Lung microvascular endothelial cell (primary cell): ENCODE results near the gene VSIR. TPM values are rescaled to one million over a fixed set of nuclear protein-coding genes. Genes with fewer than 3 reads are reported as not detected.
A peak's percentile ranks its signal among the peaks of the same experiment; 100 is the strongest.

Source experiments
- DNase-seq, 2 donors: peaks; one replicate each; pipeline versions ENCODE4 v3.0.0 to v3.0.0-alpha.2; 2010; ENCODE audit warnings: low read depth in 2 of 2
- total RNA-seq: library from RNA; depleted of rRNA; stranded (reverse); fragments of >200 nt; gene quantifications from 2 replicates; pipeline ENCODE4 v1.2.1, GENCODE V29; 2014

Gene VSIR
- total RNA-seq, 1 donor from 2014 or later = 7.5 TPM

- peak in 1 of 2 donors; percentile 56 for DNase-seq
Measured at GRCh38 chr10:71782917-71783490, 9.7 kb upstream of the VSIR start.

- peak in 1 of 2 donors; percentile 47 for DNase-seq
Measured at GRCh38 chr10:71782221-71782916, 9.0 kb upstream of the VSIR start.

GRCh38 chr10:71780719-71781118 is 7.4 kb upstream of the VSIR start:
- DNase-seq = no peak

GRCh38 chr10:71780156-71780555 is 6.8 kb upstream of the VSIR start:
- no peak for DNase-seq

- no peak for DNase-seq
Measured at GRCh38 chr10:71779641-71780040, 6.3 kb upstream of the VSIR start.

- no peak for DNase-seq
Measured at GRCh38 chr10:71778071-71778825, 4.9 kb upstream of the VSIR start.

- no peak for DNase-seq
Measured at GRCh38 chr10:71777213-71777985, 4.1 kb upstream of the VSIR start.

GRCh38 chr10:71776481-71776925 is 3.2 kb upstream of the VSIR start:
- DNase-seq = no peak

- no peak for DNase-seq
Measured at GRCh38 chr10:71774916-71775702, 1.8 kb upstream of the VSIR start.

GRCh38 chr10:71772832-71773220 is 494 bp downstream of the VSIR start:
- DNase-seq = no peak

- peak; percentile 57 to 71 for DNase-seq
Measured at GRCh38 chr10:71771821-71772617, 1.3 kb downstream of the VSIR start.

- no peak for DNase-seq
Measured at GRCh38 chr10:71771204-71771603, 2.1 kb downstream of the VSIR start.

- DNase-seq = no peak
Measured at GRCh38 chr10:71770789-71771188, 2.5 kb downstream of the VSIR start.

GRCh38 chr10:71770255-71770654 is 3.1 kb downstream of the VSIR start:
- no peak for DNase-seq

GRCh38 chr10:71769279-71769823 is 4.0 kb downstream of the VSIR start:
- DNase-seq = peak; percentile 84 to 92

GRCh38 chr10:71767420-71768035 is 5.8 kb downstream of the VSIR start:
- DNase-seq = peak; percentile 10 to 66

GRCh38 chr10:71766717-71767419 is 6.5 kb downstream of the VSIR start:
- DNase-seq = peak; percentile 61 to 84

GRCh38 chr10:71765906-71766716 is 7.2 kb downstream of the VSIR start:
- peak in 1 of 2 donors; percentile 36 for DNase-seq
